Right hindlimb (tissue), 1 donor: ENCODE measurements around the gene SLC1A2.

ENCODE experiments used
- DNase-seq: peaks from one replicate; pipeline ENCODE4 v3.0.0-alpha.2; 2018

The SLC1A2 gene

GRCh38 chr11:35419184-35419829, at the start of gene SLC1A2:
Gene SLC1A2, minus strand, starts transcription at chr11:35419558. Its CDS starts 592 bp downstream, at chr11:35418966.
- DNase-seq: peak; percentile 63

- no peak for DNase-seq
Observed at GRCh38 chr11:35466058-35466457, 46.7 kb upstream of the SLC1A2 start.

- no peak for DNase-seq
Observed at GRCh38 chr11:35464308-35464707, 45.0 kb upstream of the SLC1A2 start.

- DNase-seq: no peak
Observed at GRCh38 chr11:35463331-35463751, 44.0 kb upstream of the SLC1A2 start.

- DNase-seq: no peak
Observed at GRCh38 chr11:35461917-35462538, 42.7 kb upstream of the SLC1A2 start.

GRCh38 chr11:35459489-35459888, 40.1 kb upstream of the SLC1A2 start:
- DNase-seq: no peak

GRCh38 chr11:35458846-35459245, 39.5 kb upstream of the SLC1A2 start:
- DNase-seq: no peak

GRCh38 chr11:35454362-35454761, 35.0 kb upstream of the SLC1A2 start:
- no peak for DNase-seq

- DNase-seq: no peak
Observed at GRCh38 chr11:35436581-35437250, 17.4 kb upstream of the SLC1A2 start.

GRCh38 chr11:35433588-35433987, 14.2 kb upstream of the SLC1A2 start:
- DNase-seq: no peak

GRCh38 chr11:35432464-35432863, 13.1 kb upstream of the SLC1A2 start:
- DNase-seq: no peak

- DNase-seq: peak; percentile 83
Observed at GRCh38 chr11:35427071-35427470, 7.7 kb upstream of the SLC1A2 start.

- no peak for DNase-seq
Observed at GRCh38 chr11:35426351-35426750, 7.0 kb upstream of the SLC1A2 start.

- DNase-seq: no peak
Observed at GRCh38 chr11:35425603-35426212, 6.3 kb upstream of the SLC1A2 start.

- no peak for DNase-seq
Observed at GRCh38 chr11:35424157-35424940, 5.0 kb upstream of the SLC1A2 start.

GRCh38 chr11:35420371-35420770, 1.0 kb upstream of the SLC1A2 start:
- DNase-seq: no peak

GRCh38 chr11:35419830-35420333, 524 bp upstream of the SLC1A2 start:
- DNase-seq: peak; percentile 43

- DNase-seq: peak; percentile 47
Observed at GRCh38 chr11:35418282-35419183, 825 bp downstream of the SLC1A2 start.

- no peak for DNase-seq
Observed at GRCh38 chr11:35415487-35415886, 3.9 kb downstream of the SLC1A2 start.

- no peak for DNase-seq
Observed at GRCh38 chr11:35414776-35415175, 4.6 kb downstream of the SLC1A2 start.

- no peak for DNase-seq
Observed at GRCh38 chr11:35414311-35414710, 5.0 kb downstream of the SLC1A2 start.

- no peak for DNase-seq
Observed at GRCh38 chr11:35413598-35413997, 5.8 kb downstream of the SLC1A2 start.
